Bronchial epithelial cell (primary cell): ENCODE measurements around the gene LDLR. TPM values are rescaled to one million over a fixed set of nuclear protein-coding genes. Genes with fewer than 3 reads are reported as not detected.
A peak's percentile ranks its signal among the peaks of the same experiment; 100 is the strongest.
"Not testable (repeated sequence)": the region's sequence is repeated elsewhere in the genome, so short reads cannot be mapped to it uniquely, and the experiment has no call there.

Experiments used
- DNase-seq: peaks from one replicate; pipeline ENCODE4 v3.0.0-alpha.2; 2010; ENCODE audit warnings: low read depth
- FAIRE-seq: peaks from 2 replicates; lab custom pipeline; 2011; peaks lifted over from hg19 to GRCh38; lab: Jason Lieb, UNC
- H3K27me3 ChIP-seq: 2 replicates; pipeline ENCODE4 v1.5.1; 2011; ENCODE audit warnings: low read length; ENCODE audit not compliant: control insufficient read depth, insufficient read depth
- H3K36me3 ChIP-seq: 2 replicates; pipeline ENCODE4 v1.5.1; 2011; ENCODE audit warnings: low read length; ENCODE audit not compliant: control insufficient read depth, insufficient read depth
- H3K4me3 ChIP-seq: 2 replicates; pipeline ENCODE4 v1.5.1; 2011; ENCODE audit warnings: mild to moderate bottlenecking, low read depth, low read length, control low read depth
- total RNA-seq: library from RNA; depleted of rRNA; stranded (reverse); fragments of >200 nt; gene quantifications from 2 replicates; pipeline ENCODE4 v1.2.1, GENCODE V29; 2014
- TF ChIP-seq, protein P1 (sequence below): IDR thresholded peaks from 2 replicates; pipeline ENCODE4 v1.5.1; 2011; ENCODE audit warnings: mild to moderate bottlenecking, moderate library complexity, low read length, control low read depth, inconsistent platforms; ENCODE audit not compliant: insufficient read depth, severe bottlenecking

LDLR gene
- total RNA-seq, 1 donor from 2014 or later: 109 TPM

DNA sequence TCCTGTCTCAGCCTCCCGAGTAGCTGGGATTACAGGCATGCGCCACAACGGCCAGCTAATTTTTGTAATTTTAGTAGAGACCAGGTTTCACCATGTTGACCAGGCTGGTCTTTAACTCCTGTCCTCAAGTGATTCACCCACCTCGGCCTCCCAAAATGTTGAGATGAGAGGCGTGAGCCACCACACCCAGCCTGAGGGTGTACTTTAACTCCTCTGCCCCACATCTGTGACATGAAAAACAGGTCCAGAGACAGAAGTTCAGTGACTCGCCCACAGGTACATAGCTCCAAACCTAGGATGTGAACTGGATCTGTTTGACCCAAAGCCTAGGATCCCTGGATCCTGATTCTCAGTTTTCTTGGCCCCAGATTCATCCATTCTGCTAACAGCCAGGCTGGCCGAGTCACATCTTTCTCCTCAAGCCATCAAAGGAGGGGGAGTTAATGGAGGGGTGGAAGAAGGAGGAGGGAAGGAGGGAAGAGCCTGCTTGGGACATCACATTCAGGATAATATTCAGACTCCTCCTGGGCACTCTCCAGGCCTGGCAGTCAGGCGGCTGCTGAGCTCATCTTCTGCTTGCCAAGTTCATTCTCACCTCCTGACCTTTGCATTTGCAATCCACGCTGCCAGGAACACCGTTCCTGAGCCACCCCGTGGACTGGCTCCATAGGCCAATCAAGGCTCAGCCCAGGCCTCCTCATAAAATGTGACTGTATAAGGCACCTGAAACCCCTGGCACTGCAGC, 63.2 kb downstream of the LDLR start:
- Histone ChIP-seq H3K27me3 (no peaks in the 10 kb centered on the region), H3K4me3 (no peak overlapping the region), H3K36me3 (peaks cover 1% of the 10 kb centered on the region)
- FAIRE-seq: no peak
- TF ChIP-seq, protein P1, sequence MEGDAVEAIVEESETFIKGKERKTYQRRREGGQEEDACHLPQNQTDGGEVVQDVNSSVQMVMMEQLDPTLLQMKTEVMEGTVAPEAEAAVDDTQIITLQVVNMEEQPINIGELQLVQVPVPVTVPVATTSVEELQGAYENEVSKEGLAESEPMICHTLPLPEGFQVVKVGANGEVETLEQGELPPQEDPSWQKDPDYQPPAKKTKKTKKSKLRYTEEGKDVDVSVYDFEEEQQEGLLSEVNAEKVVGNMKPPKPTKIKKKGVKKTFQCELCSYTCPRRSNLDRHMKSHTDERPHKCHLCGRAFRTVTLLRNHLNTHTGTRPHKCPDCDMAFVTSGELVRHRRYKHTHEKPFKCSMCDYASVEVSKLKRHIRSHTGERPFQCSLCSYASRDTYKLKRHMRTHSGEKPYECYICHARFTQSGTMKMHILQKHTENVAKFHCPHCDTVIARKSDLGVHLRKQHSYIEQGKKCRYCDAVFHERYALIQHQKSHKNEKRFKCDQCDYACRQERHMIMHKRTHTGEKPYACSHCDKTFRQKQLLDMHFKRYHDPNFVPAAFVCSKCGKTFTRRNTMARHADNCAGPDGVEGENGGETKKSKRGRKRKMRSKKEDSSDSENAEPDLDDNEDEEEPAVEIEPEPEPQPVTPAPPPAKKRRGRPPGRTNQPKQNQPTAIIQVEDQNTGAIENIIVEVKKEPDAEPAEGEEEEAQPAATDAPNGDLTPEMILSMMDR: no peak
- peak; percentile 55 for DNase-seq

DNA sequence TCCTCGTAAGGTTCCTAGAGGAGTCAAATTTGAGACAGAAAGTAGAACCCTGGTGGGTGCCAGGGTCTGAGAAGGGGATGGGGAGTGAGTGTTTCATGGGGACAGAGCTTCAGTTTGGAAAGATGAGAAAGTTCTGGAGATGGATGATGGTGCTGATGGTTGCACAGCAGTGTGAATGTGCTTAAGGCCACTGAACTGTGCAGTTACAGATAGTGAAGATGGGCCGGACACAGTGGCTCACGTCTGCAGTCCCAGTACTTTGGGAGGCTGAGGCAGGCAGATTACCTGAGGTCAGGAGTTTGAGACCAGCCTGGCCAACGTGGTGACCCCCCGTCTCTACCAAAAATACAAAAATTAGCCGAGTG, 65.4 kb downstream of the LDLR start:
- H3K27me3 ChIP-seq: no peaks in the 10 kb centered on the region
- no peak for FAIRE-seq
- no peaks in the 10 kb centered on the region for H3K36me3 ChIP-seq
- TF ChIP-seq, protein P1: no peak
- DNase-seq: no peak
- no peak overlapping the region for H3K4me3 ChIP-seq

DNA sequence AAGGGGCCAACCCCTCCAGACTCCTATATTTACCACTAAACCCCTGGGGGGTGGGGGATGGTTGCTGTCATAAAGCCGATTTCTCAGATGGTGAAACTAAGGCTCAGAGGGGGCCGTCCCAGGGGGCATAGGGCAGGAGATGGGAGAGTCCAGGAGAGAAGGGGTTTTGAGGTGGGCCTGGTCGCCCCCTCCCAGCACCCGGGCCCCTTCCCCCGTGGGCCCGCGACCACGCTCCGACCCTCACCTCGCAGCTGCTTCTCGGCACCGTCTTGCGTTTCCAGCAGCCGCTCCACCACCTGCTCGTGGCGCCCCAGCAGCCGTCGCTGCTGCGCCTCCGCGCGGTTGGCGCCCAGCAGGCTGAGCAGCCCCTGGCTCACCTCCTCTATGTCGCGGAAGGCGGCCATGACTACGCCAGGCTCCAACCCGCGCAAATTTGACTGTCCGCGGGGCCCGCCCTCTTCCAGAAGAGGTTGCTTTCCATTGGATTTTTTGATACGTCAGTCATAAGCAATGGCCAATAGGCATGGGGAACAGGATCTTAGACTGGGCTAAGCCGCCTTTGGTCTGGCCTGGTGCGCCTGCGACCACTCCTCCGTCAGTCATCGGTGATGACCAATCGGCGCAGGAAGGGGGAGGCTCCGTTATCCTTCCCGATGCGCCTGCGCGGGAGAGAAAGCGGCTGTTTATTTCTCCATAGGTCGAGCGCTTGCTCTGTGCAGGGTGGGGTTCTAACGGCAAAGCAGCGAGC, 66.3 kb downstream of the LDLR start, which contains the start of gene SPC24:
TSS of gene SPC24 (minus strand) at position 410 of the 748 bp plus-strand sequence. CDS start at position 404, 6 bp downstream.
- Histone ChIP-seq H3K36me3 (no peaks in the 10 kb centered on the region), H3K4me3 (peak within 1 kb of the TSS; percentile 75), H3K27me3 (no peaks in the 10 kb centered on the region)
- TF ChIP-seq, protein P1: no peak
- DNase-seq (peak; percentile 95), FAIRE-seq (no peak)

DNA sequence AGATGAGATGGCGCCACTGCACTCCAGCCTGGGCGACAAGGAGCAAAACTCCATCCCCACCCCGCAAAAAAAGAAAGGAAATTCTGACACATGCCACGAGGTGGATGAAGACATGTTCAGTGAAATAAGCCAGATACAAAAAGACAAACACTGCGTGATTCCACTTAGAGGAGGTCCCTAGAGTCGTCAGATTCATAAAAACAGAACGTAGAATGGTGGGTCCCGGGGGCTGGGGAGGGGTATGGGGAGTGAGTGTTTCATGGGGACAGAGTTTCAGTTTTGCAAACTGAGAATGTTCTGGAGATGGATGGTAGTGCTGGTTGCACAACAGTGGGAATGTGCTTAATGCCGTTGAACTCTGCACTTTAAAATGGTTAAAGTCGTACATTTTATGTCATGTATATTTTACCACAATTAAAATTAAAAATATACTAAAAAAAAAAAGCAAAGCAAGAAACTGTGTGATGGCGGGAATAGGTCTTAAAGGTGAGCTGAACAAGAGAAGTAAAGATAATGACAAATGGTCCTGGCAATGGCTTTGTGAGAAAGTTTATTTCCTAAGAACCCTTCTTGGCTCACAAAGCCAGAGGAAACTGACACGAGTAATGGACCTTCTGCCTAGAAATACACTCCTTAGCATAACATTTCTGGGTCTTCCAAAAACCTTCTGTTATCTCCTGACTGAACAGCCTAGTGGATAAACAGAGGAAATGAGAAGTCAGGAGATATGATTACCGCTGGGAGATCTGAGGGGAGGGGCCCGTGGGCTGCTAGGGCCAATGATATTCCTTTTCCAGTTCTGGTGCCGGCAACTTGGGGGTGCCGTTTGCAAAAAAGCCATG, 70.6 kb downstream of the LDLR start:
- no peaks in the 10 kb centered on the region for H3K27me3 ChIP-seq
- TF ChIP-seq, protein P1: no peak
- DNase-seq: no peak
- H3K36me3 ChIP-seq: no peaks in the 10 kb centered on the region
- FAIRE-seq: no peak
- no peak overlapping the region for H3K4me3 ChIP-seq

DNA sequence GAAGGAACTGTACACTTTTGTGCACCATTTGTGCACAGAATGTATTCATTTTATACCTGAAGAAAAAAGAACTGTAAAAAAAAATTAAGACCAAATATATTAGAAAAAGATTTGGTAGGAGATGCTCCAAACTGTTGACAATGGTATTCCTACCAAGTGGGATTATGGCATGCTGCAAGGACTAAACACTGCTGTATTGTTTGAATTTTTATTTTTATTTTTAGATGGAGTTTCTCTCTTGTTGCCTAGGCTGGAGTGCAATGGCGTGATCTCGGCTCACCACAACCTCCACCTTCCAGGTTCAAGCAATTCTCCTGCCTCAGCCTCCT, 71.1 kb downstream of the LDLR start:
- not testable (repeated sequence) for H3K4me3 ChIP-seq, H3K36me3 ChIP-seq, DNase-seq, FAIRE-seq, H3K27me3 ChIP-seq

DNA sequence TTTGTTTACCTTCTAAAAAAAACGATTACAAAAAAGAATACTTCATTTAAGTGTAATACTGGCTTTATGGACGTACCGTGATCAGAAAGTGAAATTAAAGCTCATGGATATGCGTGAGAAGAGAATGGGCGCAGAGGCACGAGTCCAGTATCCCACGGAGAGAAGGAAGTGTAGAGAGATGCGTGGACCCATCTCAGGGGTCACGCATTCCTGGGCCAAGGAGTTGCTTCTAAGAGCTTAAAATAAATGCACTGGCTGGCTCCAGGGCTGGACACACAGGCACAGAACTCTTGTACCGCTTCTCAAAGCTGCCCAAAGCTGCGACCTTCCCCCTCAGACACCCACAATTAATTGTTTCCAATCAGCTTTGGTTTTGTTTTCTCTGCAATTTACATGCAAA, 75.0 kb downstream of the LDLR start:
- H3K36me3 ChIP-seq: peaks cover 2% of the 10 kb centered on the region
- no peak overlapping the region for H3K4me3 ChIP-seq
- FAIRE-seq (no peak), DNase-seq (no peak)
- H3K27me3 ChIP-seq: no peaks in the 10 kb centered on the region
- TF ChIP-seq, protein P1: no peak
